ENCODE results near the gene OGN.

DNA sequence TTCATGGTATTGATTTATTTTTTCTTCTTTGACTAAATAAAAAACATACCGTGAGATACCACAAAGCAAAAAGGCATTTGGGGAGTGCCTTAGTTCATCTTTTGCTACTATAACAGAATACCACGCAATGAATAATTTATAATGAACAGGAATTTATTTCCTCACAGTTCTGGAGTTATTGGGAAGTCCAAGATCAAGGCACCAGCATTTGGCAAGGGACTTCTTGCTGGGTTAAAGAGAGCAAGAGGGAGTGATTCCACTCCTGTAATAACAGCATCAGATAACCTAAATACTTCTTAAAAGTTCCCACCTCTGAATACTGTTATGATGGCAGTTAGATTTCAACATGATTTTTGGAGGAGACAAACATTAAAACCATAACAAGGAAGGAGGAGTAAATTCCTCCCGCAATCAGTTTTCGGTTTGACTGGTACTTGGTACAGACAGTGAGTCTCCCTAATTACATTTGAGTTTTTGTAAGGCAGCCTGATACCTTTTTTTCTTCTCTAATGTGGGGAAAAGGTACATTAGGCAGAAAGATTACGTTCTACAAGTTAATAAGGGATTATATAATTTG lies 28.7 kb upstream of the OGN start:
- TF ChIP-seq EZH2 (IDR thresholded peaks at IDR 0.05; ENCODE audit: borderline replicate concordance) = no peak
- TF ChIP-seq, protein P1, sequence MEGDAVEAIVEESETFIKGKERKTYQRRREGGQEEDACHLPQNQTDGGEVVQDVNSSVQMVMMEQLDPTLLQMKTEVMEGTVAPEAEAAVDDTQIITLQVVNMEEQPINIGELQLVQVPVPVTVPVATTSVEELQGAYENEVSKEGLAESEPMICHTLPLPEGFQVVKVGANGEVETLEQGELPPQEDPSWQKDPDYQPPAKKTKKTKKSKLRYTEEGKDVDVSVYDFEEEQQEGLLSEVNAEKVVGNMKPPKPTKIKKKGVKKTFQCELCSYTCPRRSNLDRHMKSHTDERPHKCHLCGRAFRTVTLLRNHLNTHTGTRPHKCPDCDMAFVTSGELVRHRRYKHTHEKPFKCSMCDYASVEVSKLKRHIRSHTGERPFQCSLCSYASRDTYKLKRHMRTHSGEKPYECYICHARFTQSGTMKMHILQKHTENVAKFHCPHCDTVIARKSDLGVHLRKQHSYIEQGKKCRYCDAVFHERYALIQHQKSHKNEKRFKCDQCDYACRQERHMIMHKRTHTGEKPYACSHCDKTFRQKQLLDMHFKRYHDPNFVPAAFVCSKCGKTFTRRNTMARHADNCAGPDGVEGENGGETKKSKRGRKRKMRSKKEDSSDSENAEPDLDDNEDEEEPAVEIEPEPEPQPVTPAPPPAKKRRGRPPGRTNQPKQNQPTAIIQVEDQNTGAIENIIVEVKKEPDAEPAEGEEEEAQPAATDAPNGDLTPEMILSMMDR (IDR thresholded peaks at IDR 0.05; ENCODE audit: poor library complexity) = no peak
- TF ChIP-seq EZH2phosphoT487 (IDR thresholded peaks at IDR 0.05; ENCODE audit: low read depth, severe bottlenecking, unreplicated experiment) = no peak
